Upper lobe of left lung (tissue), 6 donors: Measurements from ENCODE around the gene TMEM42. TPM values are rescaled to one million over a fixed set of nuclear protein-coding genes. Genes with fewer than 3 reads are reported as not detected.

Experiments
- ATAC-seq, 2 donors: fragments of 200-7000 bp; cut with Tn5 transposase; one replicate each; pipeline ENCODE4 v1.9.1; 2022; ENCODE audit warnings: mild to moderate bottlenecking in 2 of 2, moderate library complexity in 2 of 2; ENCODE audit not compliant: low FRiP score in 2 of 2
- DNase-seq, 2 donors: peaks; one replicate each; pipeline ENCODE4 v3.0.0-alpha.2; 2019 to 2020
- H3K27ac ChIP-seq, 4 donors: fragments of 200-600 bp; sonication (generic); one replicate each; pipeline ENCODE4 v1.5.1; 2016 to 2019
- H3K27me3 ChIP-seq, 4 donors: fragments of 200-600 bp; sonication (generic); one replicate each; pipeline ENCODE4 v1.5.1; 2017 to 2019
- H3K36me3 ChIP-seq, 4 donors: fragments of 200-600 bp; sonication (generic); one replicate each; pipeline ENCODE4 v1.5.1; 2016 to 2019
- H3K4me1 ChIP-seq, 4 donors: fragments of 200-600 bp; sonication (generic); one replicate each; pipeline ENCODE4 v1.5.1; 2018 to 2019
- H3K4me3 ChIP-seq, 4 donors: fragments of 200-600 bp; sonication (generic); one replicate each; pipeline ENCODE4 v1.5.1; 2017 to 2019; ENCODE audit warnings: mild to moderate bottlenecking in 2 of 4, moderate library complexity in 1 of 4
- H3K9me3 ChIP-seq, 4 donors: fragments of 200-600 bp; sonication (generic); one replicate each; pipeline ENCODE4 v1.5.1; 2018 to 2019
- CTCF ChIP-seq, 6 experiments: fragments of 450-650 bp in 4 of 6; fragments of 200-600 bp in 2 of 6; sonication (generic) in 2 of 6; IDR thresholded peaks; one replicate each; pipeline ENCODE4 v1.5.1; 2016 to 2019; ENCODE audit warnings: antibody characterized with exemption in 6 of 6
- EP300 ChIP-seq, 4 donors: sonication (generic); formaldehyde crosslinking; IDR thresholded peaks; one replicate each; pipeline ENCODE4 v1.5.1; 2017; ENCODE audit warnings: antibody characterized with exemption in 4 of 4, control low read depth in 2 of 4
- POLR2A ChIP-seq, 4 donors: fragments of 450-650 bp; IDR thresholded peaks; one replicate each; pipeline ENCODE4 v1.5.1; 2016 to 2017; ENCODE audit warnings: antibody characterized with exemption in 4 of 4, mild to moderate bottlenecking in 2 of 4
- POLR2AphosphoS5 ChIP-seq, 2 donors: sonication (generic); formaldehyde crosslinking; IDR thresholded peaks; one replicate each; pipeline ENCODE4 v1.5.1; 2017; ENCODE audit warnings: antibody characterized with exemption in 2 of 2
- WGBS, 2 donors: methylation state at CpG; one replicate each; pipeline ENCODE4 v1.1.5; 2017 to 2018; 5-methylcytosine and 5-hydroxymethylcytosine counted together
- total RNA-seq, 6 donors: library from RNA; depleted of rRNA in 4 of 6; stranded (reverse); fragments of >200 nt in 4 of 6; gene quantifications; one replicate each; pipeline versions ENCODE4 v1.1.0 to v1.2.1, GENCODE V29; 2016 to 2021
- donor health status: DM: no; HTN: no; CAD: no; lungs with moderate emphysema.
- donor health status: DM: no; HTN: yes; CAD: no; lungs with severe emphysema.

Gene TMEM42
- total RNA-seq, 6 donors from 2014 or later: 6.3 to 19.5 (median 11.0) TPM

GRCh38 chr3:44905446-44906157 lies 43.9 kb downstream of the TMEM42 start:
- Histone ChIP-seq H3K9me3 (no peaks in the 10 kb centered on the region), H3K27ac (no peak overlapping the region), H3K4me1 (no peaks in the 10 kb centered on the region), H3K4me3 (no peak overlapping the region), H3K36me3 (no peaks in the 10 kb centered on the region), H3K27me3 (no peaks in the 10 kb centered on the region)
- WGBS, 2 donors: 63 to 93% methylated on average over 3 of the region's 3 CpGs
- DNase-seq (no peak), ATAC-seq (no peak)
- TF ChIP-seq EP300 (IDR thresholded peaks at IDR 0.05): no peak
- TF ChIP-seq CTCF (IDR thresholded peaks at IDR 0.05): no peak
- TF ChIP-seq POLR2A (IDR thresholded peaks at IDR 0.05): no peak
- TF ChIP-seq POLR2AphosphoS5 (IDR thresholded peaks at IDR 0.05): no peak

GRCh38 chr3:44906997-44907396 lies 45.3 kb downstream of the TMEM42 start:
- Histone ChIP-seq H3K27ac (no peak overlapping the region), H3K36me3 (no peaks in the 10 kb centered on the region), H3K4me3 (no peak overlapping the region), H3K27me3 (no peaks in the 10 kb centered on the region), H3K4me1 (no peaks in the 10 kb centered on the region), H3K9me3 (no peaks in the 10 kb centered on the region)
- no peak for DNase-seq
- WGBS, 2 donors: 72 to 78% methylated on average over 4 of the region's 4 CpGs
- no peak for ATAC-seq
- TF ChIP-seq CTCF (IDR thresholded peaks at IDR 0.05) (no peak), POLR2A (IDR thresholded peaks at IDR 0.05) (no peak), EP300 (IDR thresholded peaks at IDR 0.05) (no peak), POLR2AphosphoS5 (IDR thresholded peaks at IDR 0.05) (no peak)

- Histone ChIP-seq H3K4me3 (no peak overlapping the region), H3K36me3 (no peaks in the 10 kb centered on the region), H3K27me3 (no peaks in the 10 kb centered on the region), H3K27ac (no peak overlapping the region), H3K4me1 (no peaks in the 10 kb centered on the region), H3K9me3 (no peaks in the 10 kb centered on the region)
- 74 to 76% methylated on average over 4 of the region's 4 CpGs for WGBS, 2 donors
- DNase-seq (no peak), ATAC-seq (no peak)
- TF ChIP-seq EP300 (IDR thresholded peaks at IDR 0.05): no peak
- no peak for TF ChIP-seq POLR2A (IDR thresholded peaks at IDR 0.05)
- TF ChIP-seq POLR2AphosphoS5 (IDR thresholded peaks at IDR 0.05): no peak
- no peak for TF ChIP-seq CTCF (IDR thresholded peaks at IDR 0.05)
Measured at GRCh38 chr3:44907612-44908011, 45.9 kb downstream of the TMEM42 start.

- DNase-seq (no peak), ATAC-seq (no peak)
- Histone ChIP-seq H3K9me3 (no peaks in the 10 kb centered on the region), H3K36me3 (no peaks in the 10 kb centered on the region), H3K4me3 (no peak overlapping the region), H3K4me1 (peaks cover 0 to 6% (median 0%) of the 10 kb centered on the region in 4 donors), H3K27me3 (no peaks in the 10 kb centered on the region), H3K27ac (no peak overlapping the region)
- 11 to 22% methylated on average over 2 of the region's 2 CpGs for WGBS, 2 donors
- TF ChIP-seq POLR2A (IDR thresholded peaks at IDR 0.05) (no peak), CTCF (IDR thresholded peaks at IDR 0.05) (no peak), EP300 (IDR thresholded peaks at IDR 0.05) (no peak), POLR2AphosphoS5 (IDR thresholded peaks at IDR 0.05) (no peak)
Measured at GRCh38 chr3:44909063-44909462, 47.4 kb downstream of the TMEM42 start.

- TF ChIP-seq EP300 (IDR thresholded peaks at IDR 0.05) (no peak), POLR2AphosphoS5 (IDR thresholded peaks at IDR 0.05) (no peak), POLR2A (IDR thresholded peaks at IDR 0.05) (no peak), CTCF (IDR thresholded peaks at IDR 0.05) (no peak)
- no peaks in the 10 kb centered on the region for H3K27me3 ChIP-seq
- 84 to 92% methylated on average over 3 of the region's 3 CpGs for WGBS, 2 donors
- no peaks in the 10 kb centered on the region for H3K9me3 ChIP-seq
- no peak overlapping the region for H3K4me3 ChIP-seq
- DNase-seq: no peak
- H3K4me1 ChIP-seq: peaks cover 0 to 13% (median 0%) of the 10 kb centered on the region in 4 donors
- H3K27ac ChIP-seq: no peak overlapping the region
- ATAC-seq: no peak
- H3K36me3 ChIP-seq: no peaks in the 10 kb centered on the region
Measured at GRCh38 chr3:44910693-44911092, 49.0 kb downstream of the TMEM42 start.
